GM21447 (cell line): ENCODE data around the gene KCNG2.

Source experiments
- ATAC-seq: cut with Tn5 transposase; IDR thresholded peaks from one replicate; pipeline ENCODE4 v1.9.1; 2021; ENCODE audit not compliant: unreplicated experiment

Gene KCNG2

DNA sequence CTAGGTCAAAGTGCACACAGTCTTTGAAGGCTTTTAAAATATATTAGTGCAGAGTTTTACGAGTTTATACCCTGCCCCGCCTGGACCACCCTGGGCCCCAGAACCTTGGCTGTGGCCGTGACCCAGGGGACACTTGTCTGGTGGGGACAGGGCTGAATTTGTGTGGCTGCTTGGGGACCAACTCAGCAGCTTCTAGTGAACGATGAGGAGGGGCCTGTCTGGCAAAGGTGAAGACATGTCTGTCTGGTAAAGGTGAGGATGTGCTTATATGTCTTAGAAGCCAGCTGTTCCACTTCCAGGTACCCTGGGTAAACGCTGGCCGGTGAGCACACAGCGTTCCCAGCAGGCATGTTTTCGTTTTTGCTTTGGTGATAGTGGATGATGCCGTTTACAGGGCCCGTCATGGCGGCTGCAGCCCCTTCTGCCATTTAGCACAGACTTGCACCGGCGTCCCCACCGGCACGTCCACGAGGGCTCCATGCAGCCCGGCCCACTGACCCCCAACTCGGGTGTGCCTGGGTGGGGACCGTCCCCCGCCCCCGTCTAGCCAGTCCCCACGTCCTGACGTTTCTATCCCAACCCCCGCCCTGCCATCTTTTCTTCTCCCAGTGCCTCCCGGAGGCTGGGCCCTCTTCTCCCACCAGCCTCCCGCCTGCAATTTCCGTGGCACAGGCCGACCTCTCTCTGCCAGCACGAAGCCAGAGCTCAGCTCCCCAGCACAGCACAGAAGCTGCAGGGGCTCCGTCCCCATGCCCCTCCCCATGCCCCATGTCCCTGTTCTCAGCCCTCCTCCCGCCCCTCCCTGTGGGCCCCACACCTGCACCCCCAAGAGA lies 85.9 kb downstream of the KCNG2 start:
- ATAC-seq: no peak

DNA sequence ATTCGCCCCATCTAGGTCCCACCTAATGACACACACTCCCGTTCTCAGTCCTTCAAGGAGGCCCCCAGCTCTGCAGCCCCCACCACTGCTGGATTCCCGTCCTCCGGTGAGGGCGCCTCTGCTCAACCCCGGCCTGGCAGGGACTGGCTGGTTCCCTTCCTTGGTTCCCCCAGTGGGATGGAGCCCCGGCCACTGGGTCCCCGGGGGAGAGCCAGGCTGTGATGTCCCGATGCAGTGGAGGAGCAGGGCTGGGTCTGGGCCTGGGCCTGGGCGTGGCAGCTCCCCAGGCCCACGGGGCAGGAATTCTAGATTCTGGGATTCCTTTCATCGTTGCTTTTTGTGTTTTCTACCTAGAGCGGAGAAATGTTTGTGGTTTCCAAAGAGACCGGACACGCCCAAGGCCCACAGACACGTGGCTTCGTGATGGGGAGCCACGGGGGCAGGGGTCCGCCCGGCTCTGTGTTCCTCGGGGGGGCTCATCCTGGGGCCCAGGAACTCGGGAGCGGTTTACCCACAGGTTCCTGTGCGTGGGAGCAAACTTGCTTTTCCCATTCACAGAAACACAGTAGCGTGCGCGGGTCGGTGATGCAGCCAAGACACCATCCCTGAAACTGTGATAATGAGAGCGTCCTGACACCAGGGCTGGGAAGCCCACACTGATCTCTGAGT lies 86.7 kb downstream of the KCNG2 start:
- no peak for ATAC-seq

DNA sequence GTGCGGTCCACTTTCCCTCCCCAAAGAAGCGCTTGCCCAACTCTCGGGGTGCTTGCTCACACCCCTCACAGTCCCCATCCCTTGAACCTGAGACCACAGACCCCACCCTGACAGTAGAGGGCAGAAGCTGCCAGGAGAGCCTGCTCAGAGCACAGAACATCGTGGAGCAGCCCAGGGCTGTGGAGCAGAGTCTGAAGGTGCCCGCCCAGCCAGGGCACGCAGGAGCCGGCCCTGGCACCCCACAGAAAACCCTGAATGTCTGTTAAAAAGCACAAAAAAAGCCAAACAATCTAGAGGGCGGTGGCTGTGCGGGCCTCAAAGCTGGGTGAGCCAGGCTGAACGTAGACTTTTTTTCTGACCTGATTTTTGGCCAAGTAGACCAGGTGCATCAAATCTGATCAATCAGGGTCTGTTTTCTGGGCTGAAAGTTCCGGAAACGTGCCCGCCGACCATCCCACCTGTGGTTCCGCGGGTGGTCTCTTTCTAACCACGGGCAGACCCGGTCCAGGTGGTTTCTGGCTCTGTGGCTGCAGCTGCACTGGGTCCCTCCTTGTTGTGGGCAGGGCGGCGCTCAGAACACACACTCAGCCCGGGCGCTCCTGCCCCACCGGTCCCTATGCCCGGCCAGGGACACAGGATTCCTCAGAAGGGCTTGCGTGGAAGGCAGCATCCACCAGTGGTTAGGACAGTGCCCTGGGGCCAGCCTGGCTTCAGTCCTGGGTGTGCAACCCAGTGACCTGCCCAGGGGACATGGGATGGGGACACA lies 87.4 kb downstream of the KCNG2 start:
- ATAC-seq: no peak

DNA sequence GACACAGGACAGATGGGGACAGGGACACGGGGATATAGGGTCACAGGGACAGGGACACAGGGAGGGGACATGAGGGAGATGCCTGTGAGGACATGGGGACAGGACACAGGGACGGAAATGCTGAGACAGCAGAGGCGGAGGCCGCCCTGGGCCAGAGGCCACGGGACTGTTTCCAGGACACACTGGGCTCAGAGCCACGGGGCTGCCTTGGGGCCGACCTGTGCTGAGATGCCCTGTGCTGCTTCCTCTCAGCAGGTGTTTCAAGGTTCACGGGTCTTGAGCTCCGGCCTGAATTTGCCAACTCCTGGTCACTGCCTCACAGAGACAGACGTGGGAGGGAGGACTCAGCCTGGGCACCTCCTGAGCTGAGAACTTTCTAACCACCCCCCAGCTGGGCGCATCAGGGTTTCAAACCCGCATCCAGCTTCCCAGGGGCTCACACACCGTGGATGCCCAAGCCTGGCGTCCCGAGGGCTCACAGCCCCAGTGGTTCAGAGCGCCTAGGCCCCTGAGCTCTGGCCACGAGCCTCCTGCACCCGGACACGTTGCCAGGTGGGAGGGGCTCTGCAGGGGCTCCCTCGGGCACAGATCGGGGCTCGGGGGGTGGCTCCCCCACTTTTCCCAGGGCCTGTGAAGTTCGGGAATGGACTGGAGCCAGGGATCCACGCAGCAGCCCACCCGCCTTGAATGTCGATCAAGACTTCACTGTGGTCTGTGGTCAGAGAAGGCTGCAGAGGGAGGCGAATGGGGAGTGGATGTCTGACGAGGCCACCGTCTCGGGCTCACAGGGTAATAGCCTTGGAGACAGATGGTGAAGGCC lies 89.7 kb downstream of the KCNG2 start:
- no peak for ATAC-seq

DNA sequence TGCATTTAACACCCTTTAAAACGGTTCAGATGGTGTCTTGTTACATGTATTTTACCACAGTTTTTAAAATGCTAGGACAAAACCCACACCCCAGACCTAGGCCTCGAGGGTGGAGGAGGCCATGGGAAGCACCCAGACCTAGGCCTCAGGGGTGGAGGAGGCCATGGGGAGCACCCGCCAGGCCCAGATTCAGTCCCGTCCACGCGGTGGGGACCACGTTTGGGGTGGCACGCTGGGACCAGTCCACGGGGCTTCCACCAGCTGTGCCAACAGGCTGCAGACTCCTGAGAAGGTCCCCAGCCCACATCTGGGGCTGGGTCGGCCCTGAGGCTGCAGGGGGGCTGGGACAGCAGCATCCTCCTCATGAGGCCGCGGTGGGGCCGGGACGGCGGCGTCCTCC lies 90.3 kb downstream of the KCNG2 start:
- no peak for ATAC-seq

DNA sequence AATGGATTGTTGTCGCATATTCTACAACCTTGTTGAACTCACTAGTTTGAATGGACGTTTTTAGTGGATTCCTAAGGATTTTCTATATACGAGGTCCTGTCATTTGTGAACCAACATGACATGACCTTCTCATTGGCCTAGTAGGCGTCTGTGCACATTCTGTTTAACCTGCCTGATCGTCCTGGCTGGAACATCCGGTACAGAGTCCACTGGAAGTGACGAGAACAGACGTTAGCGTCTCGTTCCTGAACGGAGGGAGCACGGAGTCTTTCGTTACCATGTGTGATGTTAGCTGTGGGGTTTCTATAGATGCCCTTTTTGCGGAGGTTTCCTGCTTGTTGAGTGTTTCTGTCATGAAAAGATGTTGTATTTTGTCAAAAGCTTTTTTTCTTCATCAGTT lies 91.8 kb downstream of the KCNG2 start:
- ATAC-seq: no peak

DNA sequence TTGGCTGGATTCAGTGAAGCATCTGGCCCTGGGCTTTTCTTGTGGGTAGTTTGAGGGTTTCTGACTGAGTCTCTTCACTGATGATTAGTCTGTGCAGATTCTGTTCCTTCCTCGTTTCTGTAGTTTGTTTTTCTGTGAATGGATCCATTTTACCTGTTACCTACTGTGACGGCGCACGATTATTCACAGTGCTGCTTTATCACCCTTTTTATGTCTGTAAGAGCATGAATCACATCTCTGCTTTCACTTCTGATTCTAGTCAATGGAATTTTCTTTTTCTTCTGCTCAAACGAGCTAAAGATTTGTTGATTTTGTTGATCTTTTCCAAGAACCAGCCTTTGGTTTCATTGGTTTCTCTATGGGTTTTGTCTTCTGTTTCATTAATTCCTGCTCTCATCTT lies 92.9 kb downstream of the KCNG2 start:
- no peak for ATAC-seq

DNA sequence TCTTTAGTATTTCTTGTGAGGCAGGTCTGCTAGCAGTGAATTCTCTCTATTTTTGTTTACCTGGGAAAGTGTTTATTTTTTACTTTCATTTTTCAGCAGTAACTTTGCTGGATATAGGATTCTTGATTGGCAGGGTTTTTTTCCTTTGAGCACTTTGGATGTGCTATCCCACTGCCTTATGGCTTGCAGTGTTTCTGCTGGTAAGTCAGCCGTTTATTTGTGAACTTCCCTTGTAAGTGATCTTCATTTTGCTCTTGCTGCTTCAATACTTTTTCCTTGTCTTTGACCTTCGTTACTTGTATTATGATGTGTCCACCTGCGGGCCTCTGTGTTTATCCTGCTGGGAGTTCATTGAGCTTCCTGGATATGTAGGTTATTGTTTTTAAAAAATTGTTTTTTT lies 99.0 kb downstream of the KCNG2 start:
- ATAC-seq: no peak

DNA sequence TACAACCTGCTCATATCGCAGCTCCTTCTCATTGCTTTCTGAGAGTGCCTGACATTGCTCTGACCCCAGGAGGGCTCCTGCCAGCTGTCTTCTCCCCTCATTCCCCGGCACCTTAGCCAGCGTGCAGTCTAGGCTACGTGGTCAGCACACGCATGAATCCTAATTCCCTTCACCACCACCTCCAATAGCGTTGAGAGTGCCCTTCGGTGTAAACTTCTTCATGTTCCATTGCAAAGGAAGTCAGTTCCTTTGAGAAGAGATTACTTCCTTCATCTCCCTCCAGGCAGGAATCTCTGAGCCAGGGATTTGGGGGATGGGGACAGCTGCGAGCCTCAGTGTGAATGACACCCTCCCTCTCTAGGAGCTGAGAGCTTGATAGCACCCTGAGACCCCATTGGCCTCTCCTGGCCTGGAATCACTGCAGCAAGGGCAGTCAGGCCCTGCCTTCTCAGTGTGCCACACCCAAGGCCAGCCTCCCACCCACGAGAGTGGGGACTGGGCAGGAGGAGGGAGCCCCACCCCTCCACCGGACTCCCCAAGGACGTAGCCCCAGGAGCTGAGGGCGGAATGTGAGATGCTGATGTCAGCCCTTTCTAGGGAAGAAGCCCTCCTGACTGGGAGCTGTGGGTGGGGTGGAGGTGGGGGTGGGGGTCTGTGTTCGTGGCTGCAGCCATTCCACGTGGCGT lies 100.3 kb downstream of the KCNG2 start:
- ATAC-seq: no peak

DNA sequence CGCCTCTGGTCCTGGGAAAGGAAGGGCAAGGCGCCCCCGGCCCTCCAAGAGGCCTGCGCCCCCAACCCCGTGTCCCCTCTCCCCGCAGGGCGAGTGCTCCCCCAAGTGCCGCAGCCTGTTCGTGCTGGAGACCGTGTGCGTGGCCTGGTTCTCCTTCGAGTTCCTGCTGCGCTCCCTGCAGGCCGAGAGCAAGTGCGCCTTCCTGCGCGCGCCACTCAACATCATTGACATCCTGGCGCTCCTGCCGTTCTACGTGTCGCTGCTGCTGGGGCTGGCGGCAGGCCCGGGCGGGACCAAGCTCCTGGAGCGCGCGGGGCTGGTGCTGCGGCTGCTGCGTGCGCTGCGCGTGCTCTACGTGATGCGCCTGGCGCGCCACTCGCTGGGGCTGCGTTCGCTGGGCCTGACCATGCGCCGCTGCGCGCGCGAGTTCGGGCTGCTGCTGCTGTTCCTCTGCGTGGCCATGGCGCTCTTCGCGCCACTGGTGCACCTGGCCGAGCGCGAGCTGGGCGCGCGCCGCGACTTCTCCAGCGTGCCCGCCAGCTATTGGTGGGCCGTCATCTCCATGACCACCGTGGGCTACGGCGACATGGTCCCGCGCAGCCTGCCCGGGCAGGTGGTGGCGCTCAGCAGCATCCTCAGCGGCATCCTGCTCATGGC lies 101.3 kb downstream of the KCNG2 start:
- no peak for ATAC-seq

DNA sequence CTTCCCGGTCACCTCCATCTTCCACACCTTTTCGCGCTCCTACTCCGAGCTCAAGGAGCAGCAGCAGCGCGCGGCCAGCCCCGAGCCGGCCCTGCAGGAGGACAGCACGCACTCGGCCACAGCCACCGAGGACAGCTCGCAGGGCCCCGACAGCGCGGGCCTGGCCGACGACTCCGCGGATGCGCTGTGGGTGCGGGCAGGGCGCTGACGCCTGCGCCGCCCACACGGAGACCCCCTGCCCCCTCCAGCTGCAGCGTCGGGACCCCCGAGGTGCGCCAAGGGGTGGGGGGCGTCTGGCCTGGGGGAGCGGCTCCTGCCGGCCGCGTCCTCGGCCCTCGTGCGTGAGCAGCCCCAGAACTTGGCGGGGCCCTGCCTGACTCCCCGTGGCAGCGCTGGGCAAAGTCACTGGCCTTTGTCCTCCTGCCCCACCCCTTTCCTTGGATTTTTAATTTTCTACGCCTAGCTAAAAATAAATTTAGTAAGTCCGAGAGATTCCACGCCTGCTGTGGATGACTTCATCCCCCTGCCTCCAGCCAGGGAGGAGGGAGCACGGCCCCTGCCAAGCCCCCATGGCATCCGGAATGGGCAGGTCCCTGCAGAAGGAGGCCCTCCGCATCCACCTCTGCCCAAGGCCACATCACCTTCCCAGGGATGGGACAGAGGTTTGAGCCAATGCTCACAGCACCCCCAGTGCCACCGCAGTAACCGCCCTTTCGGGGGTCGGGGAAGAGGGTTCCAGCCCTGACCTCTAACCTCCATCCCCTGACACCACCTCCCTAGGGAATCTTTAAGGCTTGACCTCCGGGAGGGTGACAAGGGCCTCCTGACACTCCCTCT lies 102.1 kb downstream of the KCNG2 start:
- no peak for ATAC-seq

DNA sequence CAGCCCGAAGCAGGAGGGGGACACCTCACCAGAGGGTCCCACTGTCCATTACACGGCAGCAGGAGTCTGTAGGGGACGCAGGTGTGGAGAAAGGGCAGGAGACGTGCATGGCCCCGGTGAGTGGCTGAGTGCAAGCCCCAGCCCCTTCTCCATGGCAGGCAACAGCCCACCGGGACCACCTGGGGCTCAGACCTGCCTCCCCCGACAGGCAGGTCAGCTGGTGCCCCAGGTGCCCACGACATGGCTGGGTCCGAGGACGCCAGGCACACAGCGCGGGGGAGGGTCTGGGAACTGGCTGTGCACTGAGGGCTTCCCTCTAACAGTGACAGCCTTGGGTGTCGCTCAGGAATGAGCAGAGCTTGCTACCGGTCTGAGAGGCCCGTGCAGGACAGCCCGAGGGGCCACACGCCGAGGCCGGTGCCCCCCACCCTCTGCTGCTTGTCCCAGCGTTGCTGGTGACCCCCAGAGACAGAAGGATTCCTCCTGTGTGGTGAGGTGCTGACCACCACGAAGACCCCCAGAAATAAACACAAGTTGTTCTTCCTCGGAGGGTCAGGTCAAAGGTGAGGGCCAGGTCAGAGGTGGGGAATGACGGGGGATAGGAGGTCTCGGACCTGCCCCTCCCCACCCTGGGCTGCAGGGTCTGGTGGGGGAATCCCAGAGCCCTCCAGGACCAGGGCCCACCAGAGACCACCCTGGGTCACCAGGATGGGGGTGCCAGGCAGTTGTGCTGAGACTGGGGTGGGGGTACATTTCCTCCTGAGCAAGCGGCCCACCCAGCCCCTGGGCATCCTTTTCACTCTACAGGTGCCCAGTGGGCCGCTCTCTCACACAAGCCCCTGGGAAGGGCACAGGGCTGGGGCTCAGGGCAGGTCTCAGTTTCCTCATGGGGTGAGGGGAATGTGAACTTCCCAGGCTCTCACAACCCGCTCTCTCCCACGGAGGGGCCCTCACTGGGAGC lies 103.2 kb downstream of the KCNG2 start:
- no peak for ATAC-seq

DNA sequence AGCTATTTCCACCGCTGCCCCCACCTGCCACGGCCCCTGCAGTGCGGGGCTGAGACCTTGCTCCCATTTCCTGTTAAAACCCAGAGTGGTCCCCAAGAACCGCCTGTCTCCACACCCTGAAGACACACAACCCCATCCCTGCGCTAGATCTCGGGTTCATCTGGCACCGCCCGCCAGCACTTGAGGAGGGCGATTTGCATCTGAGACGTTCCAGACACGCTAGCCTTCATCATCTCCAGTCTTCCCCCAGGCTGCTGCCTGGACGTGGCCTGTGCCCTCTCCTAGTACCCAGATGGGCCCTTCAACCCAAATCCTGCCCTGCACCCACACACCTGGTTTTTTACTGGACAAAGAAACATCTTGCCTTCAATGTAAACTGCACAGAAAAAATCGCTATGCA lies 103.9 kb downstream of the KCNG2 start:
- no peak for ATAC-seq

DNA sequence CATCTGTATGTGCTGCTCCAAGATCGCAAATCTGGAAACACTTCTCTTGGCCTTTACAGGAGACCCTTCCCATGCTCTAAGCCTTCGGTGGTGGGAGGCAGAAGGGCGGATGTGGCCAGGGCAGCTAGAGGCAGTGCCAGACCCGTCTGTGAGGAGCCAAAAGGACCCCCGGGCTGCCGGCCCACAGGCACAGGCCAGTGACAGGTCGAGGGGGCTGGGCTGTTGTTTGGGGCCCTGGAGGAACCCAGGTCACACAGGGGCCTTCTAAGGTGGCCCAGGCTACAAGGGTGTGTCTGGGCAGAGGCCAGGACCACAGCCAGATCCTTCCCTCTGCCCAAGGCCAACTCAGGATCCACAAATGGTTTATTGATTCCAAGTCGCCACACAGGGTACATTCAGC lies 104.3 kb downstream of the KCNG2 start:
- no peak for ATAC-seq

DNA sequence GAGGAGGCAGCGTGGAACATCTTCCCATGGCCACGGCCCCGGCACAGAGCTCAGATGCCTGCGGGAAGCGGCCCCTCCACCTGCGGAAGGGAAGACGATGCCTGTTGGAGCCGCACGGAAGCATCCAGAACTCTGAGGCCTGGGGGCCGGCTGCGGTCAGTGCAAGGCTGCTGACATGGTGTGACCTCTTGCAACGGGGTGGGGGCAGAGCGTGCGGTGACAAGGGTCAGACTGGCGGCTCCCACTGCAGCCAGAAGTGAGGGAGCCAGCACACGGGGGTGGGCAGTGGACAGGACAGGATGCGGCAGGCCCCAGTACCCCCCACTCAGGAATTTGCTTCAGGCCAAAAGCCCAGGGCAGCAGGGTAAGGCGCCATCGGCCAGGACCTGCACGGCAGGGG lies 104.9 kb downstream of the KCNG2 start:
- no peak for ATAC-seq

DNA sequence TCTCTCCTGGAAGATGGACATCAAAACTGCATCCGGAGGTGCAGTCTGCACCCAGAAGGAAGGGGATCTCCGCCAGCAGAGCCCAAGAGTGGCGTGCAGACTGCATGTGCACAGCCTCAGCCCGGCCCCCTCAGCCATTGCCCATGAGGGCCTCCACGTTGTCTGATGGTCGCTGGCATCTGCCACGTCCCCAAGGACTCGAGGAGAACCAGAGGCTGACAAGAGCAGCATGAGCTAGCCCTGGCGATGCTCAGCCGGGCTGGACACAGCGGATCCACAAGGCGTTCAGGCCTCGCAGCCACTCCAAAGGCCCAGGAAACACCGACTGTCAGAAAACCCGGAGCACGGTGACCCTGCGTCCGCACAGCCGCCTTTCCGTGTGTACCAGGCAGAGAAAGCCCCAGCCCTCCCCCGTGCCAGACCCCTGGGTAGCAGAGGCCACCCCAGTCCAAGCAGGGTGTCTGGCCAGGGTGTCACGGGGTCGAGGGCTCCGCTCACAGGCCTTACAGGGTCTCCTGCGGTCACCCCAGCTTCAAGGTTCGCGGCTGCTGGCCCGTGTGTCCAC lies 105.4 kb downstream of the KCNG2 start:
- ATAC-seq: no peak

DNA sequence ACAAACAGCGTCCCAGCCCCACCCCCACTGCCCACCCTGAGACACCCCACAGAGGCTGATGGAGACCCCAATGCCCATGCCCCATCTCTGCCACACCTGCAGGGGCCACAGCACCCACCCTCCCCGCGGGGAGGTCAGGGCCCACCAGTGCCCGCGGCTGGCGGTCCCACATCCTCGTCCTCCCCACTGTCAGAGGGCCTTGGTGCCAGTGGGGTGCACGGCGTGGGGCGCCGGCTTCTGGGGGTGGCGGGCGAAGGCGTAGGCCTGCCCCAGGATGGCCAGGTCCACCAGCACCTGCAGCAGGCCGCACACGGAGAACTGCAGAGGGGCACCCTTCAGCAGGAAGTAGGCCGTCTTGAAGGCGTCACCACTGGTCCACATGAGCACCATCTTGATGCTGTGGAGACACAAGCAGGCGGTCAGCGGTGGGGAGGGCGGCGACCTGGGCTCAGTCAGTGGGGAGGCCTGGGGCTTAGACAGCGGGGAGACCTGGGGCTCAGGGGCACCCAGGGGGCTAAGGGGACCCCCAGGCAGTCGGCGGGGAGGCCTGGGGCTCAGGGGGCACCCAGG lies 106.1 kb downstream of the KCNG2 start:
- no peak for ATAC-seq
